Tibial nerve (tissue), 3 donors: Measurements from ENCODE around the gene ABHD13.

Experiments used
- CTCF ChIP-seq, 5 experiments: fragments of 200-600 bp in 3 of 5; fragments of 450-650 bp in 2 of 5; sonication (generic) in 3 of 5; IDR thresholded peaks; one replicate each; pipeline ENCODE4 v1.5.1; 2016 to 2019; ENCODE audit warnings: antibody characterized with exemption in 5 of 5, mild to moderate bottlenecking in 3 of 5, moderate library complexity in 2 of 5
- POLR2A ChIP-seq, 2 donors: fragments of 450-650 bp; IDR thresholded peaks; one replicate each; pipeline ENCODE4 v1.6.1; 2017; ENCODE audit warnings: antibody characterized with exemption in 2 of 2, mild to moderate bottlenecking in 2 of 2, moderate library complexity in 2 of 2

DNA sequence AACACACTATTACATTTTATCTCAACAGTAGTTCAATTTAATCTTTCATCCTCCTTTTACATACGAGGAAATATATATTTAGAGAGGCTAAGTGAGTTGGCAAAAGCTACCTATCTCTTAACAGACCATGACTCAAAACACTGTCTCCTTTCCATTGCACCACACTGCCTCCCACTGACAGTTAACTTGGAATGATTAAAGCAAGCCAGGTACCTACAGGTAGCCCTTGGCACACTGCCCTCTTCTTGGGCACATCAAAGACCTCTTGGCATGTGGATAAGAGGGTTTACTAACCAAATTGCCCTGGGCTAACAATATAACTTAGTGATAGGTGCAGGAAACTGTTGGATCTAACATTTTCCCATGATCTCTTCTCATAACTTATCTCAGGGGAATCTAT, 1.8 kb downstream of the ABHD13 start:
- TF ChIP-seq CTCF (IDR thresholded peaks at IDR 0.05) (no peak), POLR2A (IDR thresholded peaks at IDR 0.05) (no peak)
